Esophagus mucosa (tissue), 1 donor: ENCODE measurements around the gene STK10. TPM values are rescaled to one million over a fixed set of nuclear protein-coding genes. Genes with fewer than 3 reads are reported as not detected.
A peak's percentile ranks its signal among the peaks of the same experiment; 100 is the strongest.

ENCODE experiments used
- ATAC-seq: fragments of 200-7000 bp; cut with Tn5 transposase; one replicate; pipeline ENCODE4 v1.9.1; 2020
- total RNA-seq: library from RNA; stranded (reverse); gene quantifications from one replicate; pipeline ENCODE4 v1.2.4, GENCODE V29; 2023
- donor health status: DM: yes; HTN: yes; CAD: no.

The STK10 gene
- total RNA-seq, 1 donor from 2014 or later = 7.3 TPM

- ATAC-seq = no peak
Measured at GRCh38 chr5:172141949-172142319, 46.1 kb downstream of the STK10 start.

DNA sequence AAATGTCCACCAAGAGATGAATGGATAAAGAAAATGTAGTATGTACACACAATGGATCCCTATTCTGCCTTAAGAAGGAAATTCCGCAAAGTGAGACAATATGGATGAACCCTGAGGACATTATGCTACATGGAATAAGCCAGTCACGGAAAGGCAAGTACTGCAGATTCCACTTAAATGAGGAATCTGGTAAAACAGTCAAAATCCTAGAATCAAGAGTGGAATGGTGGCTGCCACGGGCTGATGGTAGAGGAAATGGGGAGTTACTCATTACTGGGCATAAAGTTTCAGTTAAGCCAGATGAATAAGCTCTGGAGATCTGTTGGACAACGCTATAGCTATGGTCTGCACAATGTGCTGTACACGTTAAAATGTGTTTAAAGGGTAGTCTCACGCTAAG, 47.2 kb downstream of the STK10 start:
- ATAC-seq = no peak

DNA sequence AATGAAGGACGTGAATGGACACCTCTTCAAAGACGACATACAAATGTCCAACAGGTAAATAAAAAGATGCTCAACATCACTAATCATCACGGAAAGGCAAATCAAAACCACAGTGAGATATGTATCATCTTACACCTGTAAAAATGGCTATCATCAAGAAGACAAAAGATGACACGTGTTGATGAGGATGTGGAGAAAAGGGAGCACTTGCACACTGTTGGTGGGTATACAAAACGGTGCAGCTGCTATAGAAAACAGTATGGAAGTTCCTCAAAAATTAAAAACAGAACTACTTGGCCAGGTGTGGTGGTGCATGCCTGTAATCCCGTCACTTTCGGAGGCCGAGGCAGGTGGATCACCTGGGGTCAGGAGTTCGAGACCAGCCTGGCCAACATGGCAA, 47.9 kb downstream of the STK10 start:
- no peak for ATAC-seq

- ATAC-seq = no peak
Measured at GRCh38 chr5:172137046-172137445, 51.0 kb downstream of the STK10 start.

GRCh38 chr5:172133359-172134029, 54.5 kb downstream of the STK10 start:
- peak; percentile 96 for ATAC-seq

DNA sequence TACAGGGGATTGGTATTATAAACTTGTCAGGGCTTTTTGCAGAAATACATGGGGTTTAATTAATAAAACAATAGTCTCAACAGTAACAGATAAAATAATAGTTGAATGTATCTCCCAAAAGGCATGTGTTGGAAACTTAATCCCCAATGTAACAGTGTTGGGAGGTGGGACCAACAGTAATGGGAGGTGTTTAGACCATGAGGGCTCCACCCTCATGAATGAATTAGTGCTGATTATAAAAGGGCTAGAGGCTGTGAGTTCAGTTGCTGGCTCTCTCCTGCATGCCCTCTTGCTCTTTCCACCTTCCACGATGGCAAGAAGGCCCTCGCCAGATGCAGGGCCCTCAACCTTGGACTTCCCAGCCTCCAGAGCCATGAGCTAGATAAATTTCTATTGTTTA, 56.3 kb downstream of the STK10 start:
- ATAC-seq = no peak

DNA sequence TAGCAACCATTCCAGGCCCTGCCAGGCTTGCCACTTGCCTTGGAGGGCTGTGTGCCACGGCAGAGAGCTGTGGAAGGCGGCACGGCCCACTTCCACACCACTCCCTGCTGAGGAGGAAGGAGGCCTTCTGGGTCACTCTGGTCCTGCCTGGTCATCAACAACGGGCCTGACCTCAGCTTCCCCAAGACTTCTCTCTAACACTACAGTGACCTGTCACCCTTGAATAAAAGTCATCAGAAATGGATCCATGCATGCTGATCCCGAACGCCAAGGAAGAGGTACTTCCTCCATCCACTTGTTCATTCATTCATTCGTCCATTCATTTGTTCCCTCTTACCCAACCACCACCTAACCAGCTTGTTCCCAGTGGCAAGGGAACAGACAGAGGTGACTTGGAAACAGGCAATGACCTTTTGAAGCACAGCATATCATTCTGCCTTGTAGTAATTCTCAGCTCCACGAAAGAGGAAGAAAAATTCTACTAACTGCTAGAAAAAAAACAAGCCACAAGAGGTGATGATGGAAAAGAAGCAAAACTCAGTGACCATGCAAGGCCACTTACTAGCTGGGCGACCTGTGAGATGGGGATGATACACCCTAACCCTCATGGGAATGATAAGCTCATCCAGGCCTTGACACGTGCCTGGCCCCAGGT, 58.6 kb downstream of the STK10 start:
- no peak for ATAC-seq

GRCh38 chr5:172127581-172127980, 60.4 kb downstream of the STK10 start:
- ATAC-seq = no peak

GRCh38 chr5:172123269-172123692, 64.7 kb downstream of the STK10 start:
- no peak for ATAC-seq

DNA sequence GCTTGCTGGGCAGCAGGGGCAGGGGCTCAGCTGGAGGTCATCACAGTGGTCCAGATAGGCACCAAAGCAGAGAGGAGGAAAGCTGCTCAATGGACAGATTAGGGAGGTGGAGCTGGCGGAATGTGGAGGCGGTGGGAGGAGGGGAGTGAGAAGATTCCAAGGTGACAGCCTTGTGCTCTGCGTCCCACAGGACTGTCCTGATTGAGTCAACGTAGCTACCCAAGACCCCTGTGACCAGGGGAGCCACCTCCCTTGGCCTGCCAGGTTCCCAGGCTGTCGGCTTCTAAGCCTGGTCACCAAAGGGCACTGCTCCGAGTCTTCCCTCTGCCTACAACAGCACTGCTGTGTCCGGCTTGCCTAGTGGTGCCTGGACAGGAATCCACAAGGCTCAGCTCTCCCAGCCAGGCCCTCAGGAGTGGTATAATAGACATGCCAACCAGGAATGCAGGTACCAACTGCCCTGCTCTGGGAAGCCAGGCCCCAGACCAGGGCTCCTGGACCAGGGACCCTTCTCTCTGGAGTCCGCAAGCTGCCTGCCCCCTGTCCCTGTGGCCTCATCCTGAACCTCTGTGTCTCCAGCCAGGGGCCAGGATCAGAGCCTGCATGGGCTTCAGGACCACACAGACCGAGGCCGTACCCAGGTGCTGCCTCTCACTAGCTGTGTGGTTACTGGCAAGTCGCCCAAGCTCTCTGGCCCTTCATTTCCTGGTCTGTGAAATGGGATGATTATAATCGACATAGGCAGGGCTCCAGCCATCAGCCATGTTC, 67.9 kb downstream of the STK10 start:
- ATAC-seq = no peak

DNA sequence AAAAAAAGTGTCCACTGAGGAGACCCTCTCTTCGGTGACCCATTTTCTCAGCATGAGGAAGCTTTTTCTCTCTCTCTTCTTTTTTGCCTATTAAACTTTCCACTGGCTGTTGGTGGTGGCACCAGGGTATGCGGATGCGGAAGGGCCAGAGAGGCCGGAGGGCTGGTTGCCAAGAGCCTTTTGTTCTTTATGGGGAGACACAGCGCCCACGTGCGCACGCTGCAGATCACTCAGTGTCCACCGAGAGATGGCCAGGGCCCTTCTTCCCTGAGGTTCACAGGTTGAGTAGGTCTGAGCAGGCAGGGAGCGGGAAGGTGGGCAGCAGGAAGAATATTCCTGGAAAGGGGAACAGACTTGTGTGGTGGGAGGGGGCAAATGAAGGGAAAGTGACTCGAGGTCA, 69.1 kb downstream of the STK10 start:
- no peak for ATAC-seq

GRCh38 chr5:172117977-172118701, 69.9 kb downstream of the STK10 start:
- ATAC-seq = no peak

GRCh38 chr5:172115541-172115982, 72.5 kb downstream of the STK10 start:
- ATAC-seq = no peak

- ATAC-seq = peak; percentile 24
Measured at GRCh38 chr5:172114875-172115422, 73.1 kb downstream of the STK10 start.

GRCh38 chr5:172113036-172113435, 75.0 kb downstream of the STK10 start:
- ATAC-seq = peak; percentile 38

DNA sequence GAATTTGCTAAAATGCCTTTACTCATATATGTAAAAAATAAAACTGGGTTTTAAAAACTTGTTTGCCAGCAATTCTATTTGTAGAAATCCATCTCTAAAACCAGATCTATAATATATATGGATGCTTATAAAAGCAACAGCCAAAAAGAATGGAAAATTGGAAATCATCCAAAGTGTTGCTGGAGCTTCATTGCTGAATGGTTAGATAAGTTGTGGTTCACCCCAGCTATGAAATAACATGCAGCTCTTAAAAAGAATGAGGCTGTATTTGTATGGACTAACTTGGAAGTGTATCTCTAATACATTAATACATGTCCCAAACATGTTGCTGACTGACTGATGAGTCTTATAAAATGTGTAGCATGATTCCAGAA, 76.2 kb downstream of the STK10 start:
- ATAC-seq = no peak

- ATAC-seq = peak; percentile 77
Measured at GRCh38 chr5:172110921-172111851, 76.8 kb downstream of the STK10 start.

GRCh38 chr5:172110260-172110815, 77.7 kb downstream of the STK10 start:
- no peak for ATAC-seq

DNA sequence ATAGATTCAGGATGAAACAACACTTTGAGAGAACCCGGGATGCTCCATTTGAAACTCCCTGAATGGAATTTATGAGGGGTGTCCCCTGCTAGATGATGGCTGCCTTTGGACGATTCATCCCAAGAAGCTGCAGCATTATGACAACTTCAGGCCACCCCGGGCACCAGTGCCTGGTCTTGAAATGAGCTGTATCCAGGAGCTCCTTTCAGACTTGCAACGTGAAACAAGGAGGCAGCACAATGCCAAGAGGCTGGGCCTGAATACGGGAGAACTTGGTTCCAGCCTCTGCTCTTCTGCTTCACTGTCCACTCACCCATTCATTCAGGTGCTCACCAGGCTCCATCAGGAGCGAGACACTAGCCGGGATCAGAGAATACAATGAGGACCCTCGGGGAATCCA, 78.3 kb downstream of the STK10 start:
- no peak for ATAC-seq

DNA sequence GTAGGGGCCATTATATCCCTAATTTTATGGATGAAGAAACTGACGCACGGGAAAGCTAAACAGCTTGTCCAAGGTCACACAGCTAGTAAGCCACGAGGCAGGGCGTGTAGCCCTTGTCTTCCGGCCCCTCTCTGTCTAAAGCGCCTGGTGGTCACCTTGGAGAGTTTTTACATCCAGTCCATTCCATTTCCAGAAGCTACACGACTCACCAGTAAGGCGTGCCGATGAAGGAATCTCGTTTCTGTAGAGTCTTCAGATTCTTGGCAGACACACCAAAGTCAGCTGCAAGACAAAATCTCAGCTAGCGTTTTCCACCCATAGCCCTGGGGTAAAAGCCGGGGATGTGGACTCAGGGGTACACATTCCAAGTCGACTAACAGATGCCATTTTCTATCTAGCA, 80.5 kb downstream of the STK10 start:
- no peak for ATAC-seq
